NB4 (cell line): Measurements from ENCODE around the gene IL6ST.

ENCODE experiments used
- CTCF ChIP-seq: IDR thresholded peaks from one replicate; pipeline ENCODE4 v1.5.1; 2012; ENCODE audit warnings: low read depth, low read length
- MAX ChIP-seq: IDR thresholded peaks from 2 replicates; pipeline ENCODE4 v1.6.1; 2011; ENCODE audit warnings: low read depth, low read length
- MYC ChIP-seq: IDR thresholded peaks from 2 replicates; pipeline ENCODE4 v1.6.1; 2011; ENCODE audit warnings: low read depth, low read length
- POLR2A ChIP-seq: IDR thresholded peaks from 2 replicates; pipeline ENCODE4 v1.6.1; 2011; ENCODE audit warnings: mild to moderate bottlenecking; ENCODE audit not compliant: insufficient read length; ENCODE audit errors: extremely low read depth

GRCh38 chr5:56019306-56020272, 24.8 kb upstream of the IL6ST start:
- TF ChIP-seq MYC: no peak
- no peak for TF ChIP-seq POLR2A
- TF ChIP-seq CTCF: no peak
- TF ChIP-seq MAX: no peak
